ENCODE measurements around the gene ALDH6A1.
"Not testable (repeated sequence)": the region's sequence is repeated elsewhere in the genome, so short reads cannot be mapped to it uniquely, and the experiment has no call there.

Gene ALDH6A1

DNA sequence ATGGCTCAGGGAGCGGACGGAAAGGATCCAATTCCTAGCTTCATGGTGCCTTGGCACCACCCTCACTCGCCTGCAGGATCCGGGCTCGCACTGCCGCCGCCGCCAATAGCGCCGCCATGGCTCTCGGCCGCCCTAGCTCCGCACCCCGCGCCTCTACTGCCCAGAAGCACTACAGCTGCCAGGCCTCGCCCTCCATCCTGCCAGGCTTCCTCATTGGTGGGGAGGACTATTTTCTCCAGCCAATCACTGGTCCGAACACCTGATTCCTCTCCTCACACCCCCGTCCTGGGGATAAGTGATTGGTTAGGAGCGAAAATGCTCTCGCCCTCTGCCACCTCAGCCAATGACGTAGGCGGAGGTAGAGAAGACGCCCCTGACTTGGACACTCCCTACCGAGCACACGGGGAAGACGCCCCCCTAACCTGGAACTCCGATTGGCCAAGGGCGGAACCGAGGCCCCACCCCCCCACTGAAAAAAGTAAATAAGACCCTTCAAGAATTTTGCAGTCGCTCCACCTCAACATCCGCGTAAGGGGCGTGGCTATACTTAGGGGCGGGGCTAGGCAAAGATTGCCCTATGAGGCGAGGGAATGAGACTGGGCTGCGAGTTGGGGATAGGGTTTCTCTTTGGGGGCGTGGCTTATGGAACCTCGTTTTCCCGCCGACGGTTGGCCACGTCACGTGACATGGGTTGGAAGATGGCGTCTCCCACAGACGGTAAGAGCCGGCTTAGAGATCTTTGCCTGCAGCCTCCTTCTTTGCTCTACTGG is at the start of gene ALDH6A1, which contains the start of gene LIN52:
ALDH6A1 (minus strand) TSS at position 177 of the 770 bp plus-strand sequence; CDS start at position 118, 59 bp downstream.
LIN52 (plus strand) TSS at position 680 of the 770 bp plus-strand sequence; CDS start at position 699, 19 bp downstream.
- DNase-seq (ENCODE audit: low spot score), result peak; percentile 100

- no peak for DNase-seq (ENCODE audit: low spot score)
Measured at GRCh38 chr14:74127634-74128033, 43.4 kb upstream of the ALDH6A1 start.

DNA sequence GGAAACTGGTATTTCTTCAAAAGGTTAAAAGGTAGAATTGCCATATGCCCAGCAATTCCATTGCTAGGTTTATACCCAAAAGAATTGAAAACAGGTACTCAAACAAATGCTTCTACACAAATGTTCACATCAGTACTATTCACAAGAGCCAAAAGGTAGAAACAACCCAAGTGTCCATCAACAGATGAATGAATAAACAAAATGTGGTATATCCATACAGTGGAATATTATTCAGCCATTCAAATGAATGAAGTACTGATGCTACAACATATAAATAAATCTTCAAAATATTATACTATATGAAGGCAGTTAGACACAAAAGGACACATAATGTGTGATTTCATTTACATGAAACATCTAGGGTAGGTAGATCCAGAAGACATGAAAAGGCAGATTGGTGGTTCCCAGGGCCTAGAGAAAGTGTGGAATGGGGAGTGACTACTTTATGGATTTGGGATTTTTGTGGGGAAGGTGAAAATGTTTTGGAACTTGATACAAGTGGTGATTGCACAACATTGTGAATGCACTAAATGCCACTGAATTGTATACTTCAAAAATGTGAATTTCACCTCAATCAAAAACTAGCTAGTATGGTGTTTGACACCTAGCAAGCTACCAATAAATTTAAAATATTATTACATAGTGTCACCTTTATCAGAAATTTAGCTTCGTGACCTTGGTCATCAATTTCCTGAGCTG is 42.2 kb upstream of the ALDH6A1 start:
- DNase-seq (ENCODE audit: low spot score), result no peak

DNA sequence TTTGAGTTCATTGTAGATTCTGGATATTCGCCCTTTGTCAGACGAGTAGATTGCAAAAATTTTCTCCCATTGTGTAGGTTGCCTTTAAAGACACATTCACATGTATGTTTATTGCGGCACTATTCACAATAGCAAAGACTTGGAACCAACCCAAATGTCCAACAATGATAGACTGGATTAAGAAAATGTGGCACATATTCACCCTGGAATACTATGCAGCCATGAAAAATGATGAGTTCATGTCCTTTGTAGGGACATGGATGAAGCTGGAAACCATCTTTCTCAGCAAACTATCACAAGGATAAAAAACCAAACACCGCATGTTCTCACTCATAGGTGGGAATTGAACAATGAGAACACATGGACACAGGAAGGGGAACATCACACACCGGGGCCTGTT is 41.2 kb upstream of the ALDH6A1 start:
- not testable (repeated sequence) for DNase-seq (ENCODE audit: low spot score)

GRCh38 chr14:74111395-74112216 is 27.4 kb upstream of the ALDH6A1 start:
- DNase-seq (ENCODE audit: low spot score), result peak; percentile 82

GRCh38 chr14:74109369-74109768 is 25.1 kb upstream of the ALDH6A1 start:
- DNase-seq (ENCODE audit: low spot score), result no peak

GRCh38 chr14:74105381-74105780 is 21.1 kb upstream of the ALDH6A1 start:
- no peak for DNase-seq (ENCODE audit: low spot score)

- DNase-seq (ENCODE audit: low spot score), result no peak
Measured at GRCh38 chr14:74089251-74090020, 5.2 kb upstream of the ALDH6A1 start.

- DNase-seq (ENCODE audit: low spot score), result no peak
Measured at GRCh38 chr14:74085828-74086227, 1.6 kb upstream of the ALDH6A1 start.

DNA sequence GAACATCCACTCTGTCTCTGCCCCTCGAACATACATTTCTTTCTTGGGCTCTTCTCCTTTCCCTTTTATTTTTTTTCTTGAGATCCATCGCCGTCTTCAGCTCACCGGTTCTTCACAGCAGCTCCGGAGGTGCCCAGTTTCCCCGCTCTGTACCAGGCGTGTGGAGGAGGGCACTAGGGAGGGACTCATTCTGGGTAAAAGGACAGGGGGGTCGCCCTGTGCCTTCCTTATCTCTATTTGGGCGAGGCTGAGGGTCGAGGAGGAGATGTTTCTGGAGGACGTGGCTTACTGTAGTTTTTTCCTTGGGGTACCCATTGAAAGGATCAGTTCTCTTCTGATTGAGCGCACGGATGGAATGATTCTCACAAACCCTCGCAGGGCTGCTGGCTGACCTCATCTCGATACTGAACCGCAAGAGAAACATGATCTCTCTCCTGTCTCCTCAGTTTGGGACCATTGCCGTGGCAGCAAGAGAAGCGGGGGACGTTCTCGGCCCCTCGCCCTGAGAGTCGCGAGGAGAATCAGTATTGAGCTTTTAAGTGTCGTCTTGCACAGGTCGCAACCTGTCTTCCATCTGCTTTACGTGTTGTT is 889 bp upstream of the ALDH6A1 start:
- DNase-seq (ENCODE audit: low spot score), result peak; percentile 45

- no peak for DNase-seq (ENCODE audit: low spot score)
Measured at GRCh38 chr14:74083784-74084276, 423 bp downstream of the ALDH6A1 start.

GRCh38 chr14:74083161-74083560 is 1.1 kb downstream of the ALDH6A1 start:
- DNase-seq (ENCODE audit: low spot score), result no peak

- no peak for DNase-seq (ENCODE audit: low spot score)
Measured at GRCh38 chr14:74081491-74081890, 2.8 kb downstream of the ALDH6A1 start.

DNA sequence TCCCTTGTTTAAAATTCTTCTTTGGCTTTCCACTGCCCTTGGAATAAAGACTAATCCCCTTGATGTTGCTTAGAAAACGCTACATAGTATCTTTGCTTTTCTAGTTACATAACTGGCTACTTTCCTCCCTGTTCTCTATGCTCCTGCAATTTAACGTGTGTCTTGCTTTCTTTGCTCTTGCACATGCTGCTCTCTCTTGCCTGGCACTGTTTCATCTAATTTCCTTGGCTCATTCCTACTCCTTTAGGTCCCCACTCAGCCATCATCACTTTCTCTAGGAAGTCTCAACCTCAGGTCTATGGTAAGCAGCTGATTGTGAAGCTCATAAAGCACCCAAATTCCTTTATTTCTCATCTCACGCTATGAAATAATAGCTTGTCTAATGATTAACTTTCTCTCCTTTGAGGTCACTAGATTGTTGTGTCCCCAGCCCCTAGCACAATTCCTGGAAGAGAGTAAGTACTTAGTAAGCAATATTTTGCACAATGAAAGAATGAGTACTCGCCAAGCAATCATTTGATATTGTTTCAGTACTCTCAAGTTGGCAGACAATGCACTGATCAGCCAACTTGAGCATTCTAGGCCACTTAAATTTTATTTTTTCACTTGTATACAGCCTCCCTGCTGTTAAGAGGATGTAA is 3.3 kb downstream of the ALDH6A1 start:
- DNase-seq (ENCODE audit: low spot score), result no peak

GRCh38 chr14:74077401-74077800 is 6.9 kb downstream of the ALDH6A1 start:
- no peak for DNase-seq (ENCODE audit: low spot score)

DNA sequence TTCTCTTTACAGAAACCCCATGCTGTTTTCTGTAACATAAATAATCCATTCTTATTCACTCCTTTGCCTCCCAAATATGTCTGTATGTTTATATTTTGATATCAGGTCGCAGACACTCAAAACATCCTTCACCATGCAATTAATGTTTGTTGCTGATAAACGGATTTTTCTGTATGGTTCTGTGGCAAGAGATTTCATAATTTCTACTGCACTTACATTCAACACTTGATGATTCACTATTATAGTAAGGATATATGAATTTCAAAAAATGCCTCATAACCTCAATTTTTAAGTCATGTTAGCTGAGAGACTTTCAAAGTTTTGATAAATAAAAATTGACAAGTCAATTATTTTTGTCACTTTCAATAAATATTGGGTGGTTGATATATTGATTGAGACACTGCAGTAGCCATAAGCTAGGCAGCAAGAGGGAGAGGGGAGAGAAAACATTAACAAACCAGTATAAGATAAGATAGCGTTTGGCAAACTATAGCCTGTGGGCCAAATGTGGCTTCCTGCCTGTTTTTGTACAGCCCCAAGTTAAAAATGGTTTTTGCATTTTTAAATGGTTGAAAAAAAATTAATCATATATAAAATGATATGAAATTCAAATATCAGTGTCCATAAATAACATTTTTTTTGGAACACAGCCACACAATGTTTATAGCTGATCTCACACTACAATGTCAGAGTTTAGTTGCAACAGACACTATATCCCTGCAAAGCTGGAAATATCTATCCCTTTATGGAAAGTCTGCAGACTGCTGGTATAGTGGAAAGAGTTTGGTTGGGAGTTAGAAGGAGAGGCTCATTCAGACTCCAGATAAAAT is 18.3 kb downstream of the ALDH6A1 start:
- DNase-seq (ENCODE audit: low spot score), result no peak

DNA sequence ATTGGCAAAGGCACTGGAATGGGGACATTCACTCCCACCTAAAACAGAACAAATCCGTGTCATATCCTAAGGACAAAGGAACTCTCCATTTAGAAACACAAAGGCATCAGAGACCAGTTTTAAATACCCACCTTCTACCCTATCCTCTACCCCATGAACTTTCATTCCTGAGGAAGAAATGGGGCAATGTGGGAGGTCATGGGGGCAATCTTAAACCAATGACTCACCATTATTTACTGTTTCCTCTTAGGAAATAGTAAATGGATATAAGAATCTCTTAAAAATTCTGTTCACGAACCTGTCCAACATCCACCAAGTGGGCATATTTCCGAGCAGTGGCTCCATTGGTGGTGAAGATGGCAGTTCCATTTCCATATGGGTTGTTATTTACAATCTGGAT is 19.4 kb downstream of the ALDH6A1 start:
- no peak for DNase-seq (ENCODE audit: low spot score)

- no peak for DNase-seq (ENCODE audit: low spot score)
Measured at GRCh38 chr14:74064426-74064825, 19.8 kb downstream of the ALDH6A1 start.

GRCh38 chr14:74062809-74063150 is 21.5 kb downstream of the ALDH6A1 start:
- no peak for DNase-seq (ENCODE audit: low spot score)
